ENCODE measurements around the gene KRTAP4-7.
"Not testable (repeated sequence)": the region's sequence is repeated elsewhere in the genome, so short reads cannot be mapped to it uniquely, and the experiment has no call there.

The KRTAP4-7 gene

GRCh38 chr17:41103896-41104295, 19.9 kb downstream of the KRTAP4-7 start:
- no peak for TF ChIP-seq CTCF (IDR thresholded peaks at IDR 0.05)

GRCh38 chr17:41105347-41105746, 21.4 kb downstream of the KRTAP4-7 start, which contains the start of gene KRTAP4-9:
KRTAP4-9 (plus strand) TSS chr17:41105389; CDS start chr17:41105389, 0 bp downstream.
- TF ChIP-seq CTCF (IDR thresholded peaks at IDR 0.05) = not testable (repeated sequence)

GRCh38 chr17:41107941-41108450, 24.0 kb downstream of the KRTAP4-7 start:
- TF ChIP-seq CTCF (IDR thresholded peaks at IDR 0.05) = no peak

GRCh38 chr17:41111151-41111885, 27.4 kb downstream of the KRTAP4-7 start:
- TF ChIP-seq CTCF (IDR thresholded peaks at IDR 0.05) = no peak

- TF ChIP-seq CTCF (IDR thresholded peaks at IDR 0.05) = no peak
These were observed 32.3 kb downstream of the KRTAP4-7 start for GRCh38 chr17:41116297-41116696.

GRCh38 chr17:41117846-41118386, 34.0 kb downstream of the KRTAP4-7 start, which contains the start of gene KRTAP4-11:
KRTAP4-11 (minus strand) TSS chr17:41118373; CDS start chr17:41118315, 58 bp downstream.
- not testable (repeated sequence) for TF ChIP-seq CTCF (IDR thresholded peaks at IDR 0.05)

- TF ChIP-seq CTCF (IDR thresholded peaks at IDR 0.05) = no peak
These were observed 34.8 kb downstream of the KRTAP4-7 start for GRCh38 chr17:41118721-41119120.

Measured in LNCAP (cell line).